HepG2 (cell line): ENCODE results near the gene ACADSB. TPM values are rescaled to one million over a fixed set of nuclear protein-coding genes. Genes with fewer than 3 reads are reported as not detected.

Experiments used
- GPBP1L1 ChIP-seq: sonication (generic); formaldehyde crosslinking; IDR thresholded peaks from 2 replicates; pipeline ENCODE4 v1.5.0; 2020; ENCODE audit warnings: mild to moderate bottlenecking, missing genetic modification reagents
- JUNB ChIP-seq: sonication (generic); formaldehyde crosslinking; IDR thresholded peaks from 2 replicates; pipeline ENCODE4 v1.8.0; 2022; ENCODE audit warnings: missing genetic modification reagents, mild to moderate bottlenecking, borderline replicate concordance
- KDM1A ChIP-seq: IDR thresholded peaks from 2 replicates; pipeline ENCODE4 v1.6.1; 2016; ENCODE audit warnings: missing compliant biosample characterization
- PRPF4 ChIP-seq: fragments of 200-400 bp; formaldehyde crosslinking; IDR thresholded peaks from 2 replicates; pipeline ENCODE4 v1.6.1; 2016; ENCODE audit warnings: low read length, low read depth; ENCODE audit not compliant: poor library complexity, severe bottlenecking
- SIX4 ChIP-seq: sonication (generic); formaldehyde crosslinking; IDR thresholded peaks from 2 replicates; pipeline ENCODE4 v1.4.0; 2020; ENCODE audit warnings: missing genetic modification reagents
- SMC3 ChIP-seq: IDR thresholded peaks from 2 replicates; pipeline ENCODE4 v1.6.1; 2011; ENCODE audit warnings: low read length, improper control_type of control experiment
- SOX5 ChIP-seq: IDR thresholded peaks from 2 replicates; pipeline ENCODE4 v1.6.1; 2016; ENCODE audit warnings: borderline replicate concordance
- ZNF121 ChIP-seq: sonication (generic); formaldehyde crosslinking; IDR thresholded peaks from 2 replicates; pipeline ENCODE4 v1.5.0; 2020; ENCODE audit warnings: mild to moderate bottlenecking, missing genetic modification reagents
- ZNF260 ChIP-seq: sonication (generic); formaldehyde crosslinking; IDR thresholded peaks from 2 replicates; pipeline ENCODE4 v1.4.0; 2020; ENCODE audit warnings: missing genetic modification reagents, low read depth, mild to moderate bottlenecking, borderline replicate concordance
- ZNF318 ChIP-seq: sonication (generic); formaldehyde crosslinking; IDR thresholded peaks from 2 replicates; pipeline ENCODE4 v1.4.0; 2020; ENCODE audit warnings: mild to moderate bottlenecking, missing genetic modification reagents
- ZNF672 ChIP-seq: sonication (generic); formaldehyde crosslinking; IDR thresholded peaks from 2 replicates; pipeline ENCODE4 v1.8.1; 2022; ENCODE audit warnings: missing genetic modification reagents
- polyA plus RNA-seq, 8 experiments: library from polyadenylated mRNA; depleted of rRNA in 3 of 8; stranded (reverse) in 7 of 8; unstranded in 1 of 8; fragments of >200 nt; fragmentation: Illumina TruSeq in 4 of 8; extraction: Trizol in 4 of 8; gene quantifications; 2 replicates each; pipeline versions ENCODE4 v1.2.1 to v1.2.3, GENCODE V29; 2011 to 2016; ENCODE audit warnings: low read depth in 4 of 8, missing spikeins in 1 of 8, mixed read lengths in 1 of 8; ENCODE audit not compliant: insufficient read depth in 1 of 8
- total RNA-seq, 5 experiments: library from RNA; depleted of rRNA; stranded (reverse); fragments of >200 nt; fragmentation: Illumina TruSeq; extraction: Trizol; gene quantifications; 2 replicates each; pipeline ENCODE4 v1.2.3, GENCODE V29; 2016; ENCODE audit warnings: low read depth in 1 of 5
- TF ChIP-seq, protein P1 (sequence below): sonication (generic); formaldehyde crosslinking; IDR thresholded peaks from 2 replicates; pipeline ENCODE4 v1.4.0; 2020; ENCODE audit warnings: missing genetic modification reagents

The ACADSB gene
- total and polyA plus RNA-seq, 2 of the 13 experiments (the other 11 are each of a cell fraction or from before 2014, with no cell fraction given) = 80.0 to 87.6 TPM

- TF ChIP-seq ZNF318 (CRISPR knock-in tag) (no peak), JUNB (CRISPR knock-in tag) (no peak), PRPF4 (no peak), KDM1A (CRISPR knock-in tag) (no peak), SIX4 (no peak), ZNF121 (CRISPR knock-in tag) (no peak), SOX5 (no peak), SMC3 (no peak), ZNF672 (CRISPR knock-in tag) (no peak), GPBP1L1 (CRISPR knock-in tag) (no peak), ZNF260 (no peak)
- TF ChIP-seq, protein P1, sequence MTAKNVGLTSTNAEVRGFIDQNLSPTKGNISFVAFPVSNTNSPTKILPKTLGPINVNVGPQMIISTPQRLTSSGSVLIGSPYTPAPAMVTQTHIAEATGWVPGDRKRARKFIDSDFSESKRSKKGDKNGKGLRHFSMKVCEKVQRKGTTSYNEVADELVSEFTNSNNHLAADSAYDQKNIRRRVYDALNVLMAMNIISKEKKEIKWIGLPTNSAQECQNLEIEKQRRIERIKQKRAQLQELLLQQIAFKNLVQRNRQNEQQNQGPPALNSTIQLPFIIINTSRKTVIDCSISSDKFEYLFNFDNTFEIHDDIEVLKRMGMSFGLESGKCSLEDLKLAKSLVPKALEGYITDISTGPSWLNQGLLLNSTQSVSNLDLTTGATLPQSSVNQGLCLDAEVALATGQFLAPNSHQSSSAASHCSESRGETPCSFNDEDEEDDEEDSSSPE (CRISPR knock-in tag) = no peak
Measured at GRCh38 chr10:123092635-123093414, 84.0 kb downstream of the ACADSB start (continued).
